HepG2 (cell line): ENCODE measurements around the gene PDIA5. TPM values are rescaled to one million over a fixed set of nuclear protein-coding genes. Genes with fewer than 3 reads are reported as not detected.

Experiments
- ATAC-seq: fragments of 200-7000 bp; cut with Tn5 transposase; 3 replicates; pipeline ENCODE4 v1.9.1; 2020; ENCODE audit warnings: mild to moderate bottlenecking, moderate library complexity
- BruUV-seq: library from RNA; stranded (reverse); fragments of 400-500 nt; replicated peaks from 2 replicates; lab custom pipeline; 2021; lab: Mats Ljungman, UMichigan
- CTCF ChIA-PET: fragments of 300-600 bp; formaldehyde crosslinking; extraction: SDS; loops from one replicate; lab custom pipeline; 2021; ENCODE audit warnings: low total read pairs, inconsistent platforms, low intra/inter-chr PET ratio; lab: Yijun Ruan, JAX
- POLR2A ChIA-PET: fragments of 350-600 bp; sonication (Branson Sonifier 250); formaldehyde crosslinking; loops from one replicate; lab custom pipeline; 2020; ENCODE audit warnings: antibody characterized with exemption, inconsistent platforms; lab: Yijun Ruan, JAX
- DNase-seq: peaks from one replicate; pipeline ENCODE4 v3.0.0-alpha.2; 2015; ENCODE audit warnings: low spot score
- FAIRE-seq: peaks from 3 replicates; lab custom pipeline; 2011; peaks lifted over from hg19 to GRCh38; lab: Jason Lieb, UNC
- H2AFZ ChIP-seq: one replicate; pipeline ENCODE4 v1.6.1; 2011; ENCODE audit warnings: low read length, inconsistent platforms
- H3K27ac ChIP-seq: fragments of 300-600 bp; 3 replicates; pipeline ENCODE4 v1.8.0; 2011; ENCODE audit warnings: mixed run types, mild to moderate bottlenecking, mixed read lengths, low read length, inconsistent platforms; ENCODE audit not compliant: insufficient read depth; ENCODE audit errors: extremely low read length
- H3K27me3 ChIP-seq, 2 experiments: fragments of 200-600 bp in 1 of 2; 2 replicates in 1 of 2; 3 replicates in 1 of 2; pipeline versions ENCODE4 v1.6.0 to v1.8.0; 2011; ENCODE audit warnings: low read length in 2 of 2, mild to moderate bottlenecking in 2 of 2, moderate library complexity in 2 of 2, inconsistent platforms in 1 of 2; ENCODE audit not compliant: insufficient read depth in 2 of 2, control insufficient read depth in 1 of 2
- H3K36me3 ChIP-seq, 2 experiments: fragments of 200-600 bp in 1 of 2; replicated peaks in 1 of 2; 2 replicates in 1 of 2; 3 replicates in 1 of 2; pipeline versions ENCODE4 v1.5.1 to v1.8.0; 2011; ENCODE audit warnings: low read length in 2 of 2, inconsistent platforms in 1 of 2; ENCODE audit not compliant: insufficient read depth in 2 of 2, control insufficient read depth in 1 of 2
- H3K4me1 ChIP-seq: 2 replicates; pipeline ENCODE4 v1.5.1; 2012; ENCODE audit warnings: low read length, inconsistent platforms; ENCODE audit not compliant: insufficient read depth
- H3K4me2 ChIP-seq: 2 replicates; pipeline ENCODE4 v1.6.0; 2011; ENCODE audit warnings: low read depth, low read length, inconsistent platforms
- H3K4me3 ChIP-seq, 3 experiments: fragments of 200-600 bp in 1 of 3; sonication (generic), shearing (Covaris generic) in 1 of 3; replicated peaks in 1 of 3; 2 replicates each; pipeline ENCODE4 v1.5.1; 2011 to 2016; ENCODE audit warnings: low read length in 3 of 3, inconsistent platforms in 2 of 3, low read depth in 2 of 3, mild to moderate bottlenecking in 2 of 3, control low read depth in 1 of 3, mixed read lengths in 1 of 3; ENCODE audit not compliant: insufficient read depth in 1 of 3
- H3K79me2 ChIP-seq: one replicate; pipeline ENCODE4 v1.6.1; 2011; ENCODE audit warnings: low read length, inconsistent platforms; ENCODE audit not compliant: insufficient read depth
- H3K9ac ChIP-seq: 2 replicates; pipeline ENCODE4 v1.6.0; 2011; ENCODE audit warnings: mild to moderate bottlenecking, low read depth, low read length, inconsistent platforms; ENCODE audit not compliant: insufficient read depth
- H3K9me3 ChIP-seq: 2 replicates; pipeline ENCODE4 v1.5.1; 2012; ENCODE audit warnings: mild to moderate bottlenecking, low read length
- H4K20me1 ChIP-seq: 2 replicates; pipeline ENCODE4 v1.6.0; 2011; ENCODE audit warnings: inconsistent platforms, mild to moderate bottlenecking, low read length, moderate library complexity; ENCODE audit not compliant: insufficient read depth
- AHR ChIP-seq: IDR thresholded peaks from 2 replicates; pipeline ENCODE4 v1.6.1; 2018; ENCODE audit warnings: missing genetic modification reagents, missing compliant biosample characterization
- ELF1 ChIP-seq: sonication (generic); formaldehyde crosslinking; IDR thresholded peaks from 2 replicates; pipeline ENCODE4 v1.4.0; 2020; ENCODE audit warnings: missing genetic modification reagents
- FUBP1 ChIP-seq: sonication (generic); formaldehyde crosslinking; IDR thresholded peaks from 2 replicates; pipeline ENCODE4 v1.5.1; 2020; ENCODE audit warnings: missing genetic modification reagents, mild to moderate bottlenecking, borderline replicate concordance
- KLF12 ChIP-seq: sonication (generic); formaldehyde crosslinking; IDR thresholded peaks from 2 replicates; pipeline ENCODE4 v1.4.0; 2020; ENCODE audit warnings: missing genetic modification reagents, borderline replicate concordance
- NR2F1 ChIP-seq, 2 experiments: fragments of 450-650 bp in 1 of 2; formaldehyde crosslinking in 1 of 2; IDR thresholded peaks; 2 replicates each; pipeline versions ENCODE4 v1.5.0 to v1.6.1; 2016 to 2020; ENCODE audit warnings: mild to moderate bottlenecking in 1 of 2, missing compliant biosample characterization in 1 of 2, missing genetic modification reagents in 1 of 2, moderate library complexity in 1 of 2
- PRMT3 ChIP-seq: sonication (generic); formaldehyde crosslinking; IDR thresholded peaks from 2 replicates; pipeline ENCODE4 v1.8.1; 2022; ENCODE audit warnings: low read depth, mild to moderate bottlenecking, moderate library complexity, missing genetic modification reagents, borderline replicate concordance
- SP5 ChIP-seq: IDR thresholded peaks from 2 replicates; pipeline ENCODE4 v1.6.1; 2016; ENCODE audit warnings: low read depth, borderline replicate concordance
- TGIF2 ChIP-seq: IDR thresholded peaks from 2 replicates; pipeline ENCODE4 v1.6.1; 2016; ENCODE audit warnings: control low read depth, missing compliant biosample characterization
- ZNF350 ChIP-seq: sonication (generic); formaldehyde crosslinking; IDR thresholded peaks from 2 replicates; pipeline ENCODE4 v1.4.0; 2020; ENCODE audit warnings: mild to moderate bottlenecking, low read depth, missing genetic modification reagents, borderline replicate concordance
- ZNF672 ChIP-seq: sonication (generic); formaldehyde crosslinking; IDR thresholded peaks from 2 replicates; pipeline ENCODE4 v1.8.1; 2022; ENCODE audit warnings: missing genetic modification reagents
- WGBS: methylation state at CpG from one replicate; pipeline ENCODE4 v1.1.6; 2017; ENCODE audit warnings: low lambda C conversion rate; 5-methylcytosine and 5-hydroxymethylcytosine counted together
- in situ Hi-C: cut with HindIII; loops from 2 replicates; pipeline ENCODE4 v1.10.0; 2017; ENCODE audit warnings: low pct_unique_long_range_greater_than_20kb; ENCODE audit not compliant: extremely low pct_ligation_motif_present
- intact Hi-C: fragments of 100-400 bp; cut with micrococcal nuclease; formaldehyde crosslinking; loops from one replicate; pipeline ENCODE4 v1.10.0; 2022; ENCODE audit not compliant: unreplicated experiment
- polyA plus RNA-seq, 8 experiments: library from polyadenylated mRNA; depleted of rRNA in 3 of 8; stranded (reverse) in 7 of 8; unstranded in 1 of 8; fragments of >200 nt; fragmentation: Illumina TruSeq in 4 of 8; extraction: Trizol in 4 of 8; gene quantifications; 2 replicates each; pipeline versions ENCODE4 v1.2.1 to v1.2.3, GENCODE V29; 2011 to 2016; ENCODE audit warnings: low read depth in 4 of 8, missing spikeins in 1 of 8, mixed read lengths in 1 of 8; ENCODE audit not compliant: insufficient read depth in 1 of 8
- total RNA-seq, 5 experiments: library from RNA; depleted of rRNA; stranded (reverse); fragments of >200 nt; fragmentation: Illumina TruSeq; extraction: Trizol; gene quantifications; 2 replicates each; pipeline ENCODE4 v1.2.3, GENCODE V29; 2016; ENCODE audit warnings: low read depth in 1 of 5

The PDIA5 gene
- total and polyA plus RNA-seq, 2 of the 13 experiments (the other 11 are each of a cell fraction or from before 2014, with no cell fraction given) = 51.3 to 74.3 TPM

DNA sequence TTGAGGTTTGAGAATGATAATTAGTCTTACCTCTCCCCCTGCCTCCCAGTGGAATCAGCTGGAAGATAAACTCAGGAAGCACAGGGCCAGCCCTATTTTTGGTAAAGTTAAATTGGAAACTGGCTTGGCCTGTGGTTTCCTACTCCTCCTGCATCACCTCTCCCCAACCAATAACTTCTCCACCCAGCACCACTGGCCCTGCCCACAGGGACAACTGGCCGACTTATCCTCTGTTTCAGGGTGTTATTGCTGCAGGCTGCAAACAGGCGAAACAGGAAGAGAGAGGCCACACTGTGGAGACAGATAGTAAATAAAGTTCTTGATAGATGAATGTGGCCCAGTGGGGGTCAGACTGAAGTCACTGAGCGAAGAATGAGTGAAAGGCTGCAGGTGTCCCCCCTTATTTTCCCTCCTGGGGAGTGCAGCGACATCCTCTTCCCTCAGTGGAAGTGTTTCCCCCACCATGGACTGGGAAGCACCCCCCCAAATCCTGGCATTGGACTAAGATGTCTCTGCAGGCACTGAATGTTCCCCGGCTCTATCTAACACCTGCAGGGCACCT is 47.1 kb downstream of the PDIA5 start:
- Histone ChIP-seq H3K9me3 (no peaks in the 10 kb centered on the region), H3K36me3 (peaks cover 22 to 82% of the 10 kb centered on the region in 2 experiments), H3K79me2 (no peaks in the 10 kb centered on the region), H3K4me1 (no peaks in the 10 kb centered on the region), H4K20me1 (0 out of 2 replicates have a peak, but pooled peaks cover 2% of the 10 kb centered on the region), H3K27me3 (no peaks in the 10 kb centered on the region), H3K9ac (no peak overlapping the region), H3K27ac (no peak overlapping the region), H2AFZ (no peak overlapping the region), H3K4me3 (no peak overlapping the region), H3K4me2 (no peak overlapping the region)
- ATAC-seq (no peak), DNase-seq (no peak), FAIRE-seq (no peak)
- 90% methylated on average over 4 of the region's 5 CpGs for WGBS
- no TSS peak for BruUV-seq
- TF ChIP-seq FUBP1 (CRISPR knock-in tag) (no peak), ELF1 (CRISPR knock-in tag) (no peak), NR2F1 (CRISPR knock-in tag; IDR thresholded peaks at IDR 0.05) (no peak), PRMT3 (no peak), TGIF2 (no peak), ZNF350 (CRISPR knock-in tag) (no peak), SP5 (CRISPR knock-in tag) (no peak), KLF12 (no peak), ZNF672 (no peak), AHR (CRISPR knock-in tag) (no peak)
- ChIA-PET POLR2A (no interaction called here), CTCF (no interaction called here)
- intact Hi-C loops (no loop called here), in situ Hi-C loops (no loop called here)
